Cardiac muscle cell (in vitro differentiated cells and primary cell): ENCODE data around the gene PGLYRP4. TPM values are rescaled to one million over a fixed set of nuclear protein-coding genes. Genes with fewer than 3 reads are reported as not detected.

Experiments used
- DNase-seq, 2 donors: peaks; one replicate each; pipeline versions ENCODE4 v3.0.0 to v3.0.0-alpha.2; 2010 to 2017; ENCODE audit warnings: low read depth in 1 of 2, low spot score in 1 of 2
- H3K27ac ChIP-seq: fragments of 200-600 bp; sonication (generic); 2 replicates; pipeline ENCODE4 v1.5.1; 2016
- H3K27me3 ChIP-seq: fragments of 200-600 bp; sonication (generic); 2 replicates; pipeline ENCODE4 v1.6.0; 2016; ENCODE audit warnings: control low read depth
- H3K36me3 ChIP-seq: fragments of 200-600 bp; sonication (generic); 2 replicates; pipeline ENCODE4 v1.5.1; 2016; ENCODE audit warnings: control low read depth
- H3K4me1 ChIP-seq: fragments of 200-600 bp; sonication (generic); 2 replicates; pipeline ENCODE4 v1.8.1; 2017; ENCODE audit warnings: low read depth, mild to moderate bottlenecking, mixed run types
- H3K4me3 ChIP-seq: fragments of 200-600 bp; sonication (generic); 2 replicates; pipeline ENCODE4 v1.5.1; 2016; ENCODE audit warnings: mild to moderate bottlenecking
- H3K9me3 ChIP-seq: fragments of 200-600 bp; sonication (generic); 2 replicates; pipeline ENCODE4 v1.5.1; 2017; ENCODE audit warnings: low read depth, mild to moderate bottlenecking, control low read depth
- CTCF ChIP-seq: IDR thresholded peaks from 2 replicates; pipeline ENCODE4 v1.5.1; 2012; ENCODE audit warnings: low read depth, mild to moderate bottlenecking, low read length
- polyA plus RNA-seq: library from polyadenylated mRNA; unstranded; fragments of >200 nt; fragmentation: Nextera tagmentation; extraction: Ambion mirVana; gene quantifications from 2 replicates; pipeline ENCODE4 v1.2.1, GENCODE V29; 2016
- total RNA-seq: library from RNA; depleted of rRNA; stranded (reverse); fragments of >200 nt; gene quantifications from 2 replicates; pipeline ENCODE4 v1.2.3, GENCODE V29; 2016

PGLYRP4 gene
- total and polyA plus RNA-seq, 2 experiments from 2014 or later: 0.33 TPM; not detected in 1

GRCh38 chr1:153339802-153340201 lies 8.8 kb downstream of the PGLYRP4 start:
- DNase-seq: no peak
- Histone ChIP-seq H3K9me3 (no peaks in the 10 kb centered on the region), H3K36me3 (no peaks in the 10 kb centered on the region), H3K4me1 (peaks cover 56% of the 10 kb centered on the region), H3K4me3 (no peak overlapping the region), H3K27me3 (no peaks in the 10 kb centered on the region), H3K27ac (no peak overlapping the region)
- no peak for TF ChIP-seq CTCF

- Histone ChIP-seq H3K27ac (peak overlapping the region; percentile 92), H3K36me3 (no peaks in the 10 kb centered on the region), H3K4me3 (no peak overlapping the region), H3K9me3 (no peaks in the 10 kb centered on the region), H3K27me3 (no peaks in the 10 kb centered on the region), H3K4me1 (peaks cover 41% of the 10 kb centered on the region)
- peak in 1 of 2 donors; percentile 55 for DNase-seq
- TF ChIP-seq CTCF: no peak
Measured at GRCh38 chr1:153337980-153338853, 10.4 kb downstream of the PGLYRP4 start.

GRCh38 chr1:153336650-153337049 lies 12.0 kb downstream of the PGLYRP4 start:
- Histone ChIP-seq H3K27ac (no peak overlapping the region), H3K4me3 (no peak overlapping the region), H3K36me3 (no peaks in the 10 kb centered on the region), H3K27me3 (no peaks in the 10 kb centered on the region), H3K9me3 (no peaks in the 10 kb centered on the region), H3K4me1 (peaks cover 25% of the 10 kb centered on the region)
- DNase-seq: no peak
- no peak for TF ChIP-seq CTCF

- Histone ChIP-seq H3K4me3 (no peak overlapping the region), H3K4me1 (peaks cover 14% of the 10 kb centered on the region), H3K27ac (no peak overlapping the region), H3K9me3 (no peaks in the 10 kb centered on the region), H3K27me3 (no peaks in the 10 kb centered on the region), H3K36me3 (no peaks in the 10 kb centered on the region)
- TF ChIP-seq CTCF: no peak
- DNase-seq: no peak
Measured at GRCh38 chr1:153333902-153334301, 14.7 kb downstream of the PGLYRP4 start.

GRCh38 chr1:153324912-153325311 lies 23.7 kb downstream of the PGLYRP4 start:
- no peak for DNase-seq
- no peak overlapping the region for H3K4me3 ChIP-seq
- TF ChIP-seq CTCF: no peak

More at GRCh38 chr1:153324912-153325311, 23.7 kb downstream of the PGLYRP4 start:
- H3K9me3 ChIP-seq: no peaks in the 10 kb centered on the region
- H3K36me3 ChIP-seq: no peaks in the 10 kb centered on the region
- H3K27ac ChIP-seq: no peak overlapping the region
- H3K4me1 ChIP-seq: no peaks in the 10 kb centered on the region
- H3K27me3 ChIP-seq: no peaks in the 10 kb centered on the region
